Transverse colon (tissue), 4 donors: ENCODE results near the gene OSBPL7. TPM values are rescaled to one million over a fixed set of nuclear protein-coding genes. Genes with fewer than 3 reads are reported as not detected.

ENCODE experiments used
- DNase-seq: peaks from one replicate; pipeline ENCODE4 v3.0.0-alpha.2; 2019
- H3K27ac ChIP-seq, 4 donors: fragments of 200-600 bp; sonication (generic); 2 replicates each; pipeline ENCODE4 v1.5.1; 2016 to 2018; ENCODE audit warnings: inconsistent platforms in 4 of 4
- H3K27me3 ChIP-seq: fragments of 200-600 bp; sonication (generic); 2 replicates; pipeline ENCODE4 v1.5.1; 2017; ENCODE audit warnings: inconsistent platforms
- H3K36me3 ChIP-seq, 4 donors: fragments of 200-600 bp; sonication (generic); 2 replicates each; pipeline ENCODE4 v1.5.1; 2017 to 2019; ENCODE audit warnings: inconsistent platforms in 4 of 4
- H3K4me1 ChIP-seq, 4 donors: fragments of 200-600 bp; sonication (generic); 2 replicates each; pipeline ENCODE4 v1.5.1; 2017 to 2020; ENCODE audit warnings: inconsistent platforms in 4 of 4
- H3K4me3 ChIP-seq, 4 donors: fragments of 200-600 bp; sonication (generic); 1 replicate in 1 of 4; 2 replicates in 3 of 4; pipeline versions ENCODE4 v1.5.1 to v1.6.1; 2017 to 2019; ENCODE audit warnings: inconsistent platforms in 4 of 4
- H3K9me3 ChIP-seq, 2 donors: fragments of 200-600 bp; sonication (generic); 2 replicates each; pipeline ENCODE4 v1.5.1; 2017 to 2019; ENCODE audit warnings: inconsistent platforms in 2 of 2
- EP300 ChIP-seq: sonication (generic); formaldehyde crosslinking; IDR thresholded peaks from one replicate; pipeline ENCODE4 v1.6.1; 2017; ENCODE audit warnings: antibody characterized with exemption, low read depth
- POLR2A ChIP-seq: fragments of 450-650 bp; IDR thresholded peaks from one replicate; pipeline ENCODE4 v1.6.1; 2016; ENCODE audit warnings: antibody characterized with exemption, mild to moderate bottlenecking, moderate library complexity
- POLR2AphosphoS5 ChIP-seq, 3 donors: sonication (generic); formaldehyde crosslinking; IDR thresholded peaks; one replicate each; pipeline ENCODE4 v1.6.1; 2016; ENCODE audit warnings: antibody characterized with exemption in 3 of 3
- WGBS, 2 donors: methylation state at CpG; one replicate each; pipeline ENCODE4 v1.1.5; 2018; ENCODE audit warnings: low coverage in 1 of 2; 5-methylcytosine and 5-hydroxymethylcytosine counted together
- in situ Hi-C, 4 donors: fragments of 200-750 bp; cut with MboI; loops; one replicate each; pipeline versions ENCODE4 v1.15.0 to v1.15.1; 2017; ENCODE audit warnings: low sequenced_read_pairs in 3 of 4, low pct_ligation_motif_present in 1 of 4, low pct_unique_long_range_greater_than_20kb in 1 of 4
- intact Hi-C: fragments of 100-400 bp; cut with DNase I; formaldehyde crosslinking; loops from one replicate; pipeline ENCODE4 v1.15.1; 2023; ENCODE audit warnings: low total_unique reads
- total RNA-seq, 4 donors: library from RNA; depleted of rRNA; stranded (reverse); fragments of >200 nt; gene quantifications; one replicate each; pipeline ENCODE4 v1.1.0, GENCODE V29; 2016
- TF ChIP-seq, protein P1 (sequence below), 5 experiments: fragments of 200-600 bp in 3 of 5; fragments of 450-650 bp in 2 of 5; sonication (generic) in 3 of 5; IDR thresholded peaks; 1 replicate in 2 of 5; 2 replicates in 3 of 5; pipeline ENCODE4 v1.5.1; 2016 to 2017; ENCODE audit warnings: antibody characterized with exemption in 5 of 5, inconsistent platforms in 3 of 5, mild to moderate bottlenecking in 2 of 5, moderate library complexity in 1 of 5

The OSBPL7 gene
- total RNA-seq, 4 donors from 2014 or later: 53.5 to 148 (median 75.0) TPM

DNA sequence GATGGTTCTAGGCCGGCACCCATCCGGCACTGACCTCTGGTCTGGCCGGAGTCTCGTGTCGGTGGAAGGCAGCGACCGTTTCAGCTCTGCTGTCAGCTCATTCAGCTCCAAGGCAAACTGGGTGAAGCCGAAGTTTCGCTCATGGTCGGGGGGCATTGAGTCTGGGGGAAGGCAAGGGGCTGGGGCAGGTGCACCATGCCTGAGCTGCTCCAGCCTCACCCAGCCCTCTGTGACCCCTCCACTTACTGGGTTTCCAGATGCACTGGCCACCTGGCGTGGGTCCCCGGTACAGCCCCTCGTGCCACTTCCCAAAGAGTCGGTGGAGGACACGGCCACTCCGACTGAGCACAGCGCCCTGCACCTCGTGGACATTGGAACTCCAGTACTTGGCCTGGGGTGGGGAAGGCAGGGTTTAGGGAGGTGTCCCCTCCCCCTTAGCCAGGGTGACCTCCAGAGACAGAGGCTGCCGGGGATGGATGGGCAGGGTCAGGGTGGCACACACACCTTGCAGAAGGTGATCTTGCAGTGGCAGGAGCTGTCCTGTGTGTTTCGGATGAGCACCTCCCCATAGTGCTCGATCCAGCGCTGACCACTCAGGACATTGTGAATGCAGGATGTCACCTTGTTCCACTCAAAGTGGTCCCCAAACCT, 12.6 kb downstream of the OSBPL7 start:
- intact Hi-C loops: no loop called here
- peaks cover 0 to 26% (median 22%) of the 10 kb centered on the region in 4 donors for H3K4me1 ChIP-seq
- H3K4me3 ChIP-seq: no peak overlapping the region
- H3K27ac ChIP-seq: no peak overlapping the region
- TF ChIP-seq, protein P1, sequence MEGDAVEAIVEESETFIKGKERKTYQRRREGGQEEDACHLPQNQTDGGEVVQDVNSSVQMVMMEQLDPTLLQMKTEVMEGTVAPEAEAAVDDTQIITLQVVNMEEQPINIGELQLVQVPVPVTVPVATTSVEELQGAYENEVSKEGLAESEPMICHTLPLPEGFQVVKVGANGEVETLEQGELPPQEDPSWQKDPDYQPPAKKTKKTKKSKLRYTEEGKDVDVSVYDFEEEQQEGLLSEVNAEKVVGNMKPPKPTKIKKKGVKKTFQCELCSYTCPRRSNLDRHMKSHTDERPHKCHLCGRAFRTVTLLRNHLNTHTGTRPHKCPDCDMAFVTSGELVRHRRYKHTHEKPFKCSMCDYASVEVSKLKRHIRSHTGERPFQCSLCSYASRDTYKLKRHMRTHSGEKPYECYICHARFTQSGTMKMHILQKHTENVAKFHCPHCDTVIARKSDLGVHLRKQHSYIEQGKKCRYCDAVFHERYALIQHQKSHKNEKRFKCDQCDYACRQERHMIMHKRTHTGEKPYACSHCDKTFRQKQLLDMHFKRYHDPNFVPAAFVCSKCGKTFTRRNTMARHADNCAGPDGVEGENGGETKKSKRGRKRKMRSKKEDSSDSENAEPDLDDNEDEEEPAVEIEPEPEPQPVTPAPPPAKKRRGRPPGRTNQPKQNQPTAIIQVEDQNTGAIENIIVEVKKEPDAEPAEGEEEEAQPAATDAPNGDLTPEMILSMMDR (IDR thresholded peaks at IDR 0.05): no peak
- TF ChIP-seq EP300 (no peak), POLR2AphosphoS5 (IDR thresholded peaks at IDR 0.05) (no peak), POLR2A (no peak)
- peaks cover 0 to 25% (median 11%) of the 10 kb centered on the region in 4 donors for H3K36me3 ChIP-seq
- in situ Hi-C loops: no loop called here
- no peaks in the 10 kb centered on the region for H3K9me3 ChIP-seq
- WGBS, 2 donors: 84 to 97% methylated on average over 6 to 16 of the region's 22 CpGs
- no peak for DNase-seq
- no peaks in the 10 kb centered on the region for H3K27me3 ChIP-seq

DNA sequence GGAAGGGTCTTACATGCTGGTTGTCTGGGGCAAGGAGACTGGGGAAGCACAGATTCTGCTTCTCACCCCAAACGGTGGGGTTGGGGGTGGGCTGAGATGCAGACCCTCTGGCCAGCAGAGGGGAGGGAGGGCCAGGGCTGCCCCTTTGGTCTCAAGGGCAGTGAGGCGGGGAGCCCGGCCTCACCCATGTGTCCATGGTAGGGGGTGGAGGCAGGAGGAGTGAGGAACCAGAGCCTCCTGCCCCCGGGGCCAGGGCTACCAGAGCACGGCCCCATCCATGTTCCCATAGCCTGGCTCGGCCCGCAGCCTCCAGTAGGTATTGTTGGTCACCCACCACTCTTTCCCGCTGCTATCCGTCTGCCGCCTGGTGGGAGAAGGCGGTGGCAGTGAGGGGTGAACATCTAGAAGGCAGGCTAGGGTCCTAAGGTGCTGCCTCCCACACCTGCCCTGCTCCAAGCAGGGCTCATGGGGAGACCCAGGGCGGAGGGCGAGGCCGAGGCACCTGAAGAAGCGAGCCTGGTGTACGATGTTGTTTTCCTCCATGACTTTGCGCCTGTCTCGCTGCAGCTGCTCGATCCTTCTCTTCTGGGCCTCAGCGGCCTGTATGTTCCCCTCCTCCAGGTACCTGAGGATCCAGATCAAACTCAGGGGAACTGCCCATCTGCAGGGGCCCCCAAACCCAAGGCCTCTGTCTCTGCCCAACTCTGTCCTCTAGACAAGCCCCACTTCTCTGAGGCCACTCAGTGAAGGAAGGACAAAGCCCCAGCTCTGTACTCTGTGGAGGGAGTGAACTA, 13.4 kb downstream of the OSBPL7 start:
- TF ChIP-seq POLR2AphosphoS5 (IDR thresholded peaks at IDR 0.05) (no peak), POLR2A (no peak), EP300 (no peak)
- TF ChIP-seq, protein P1 (IDR thresholded peaks at IDR 0.05): no peak
- Histone ChIP-seq H3K4me1 (peaks cover 0 to 26% (median 21%) of the 10 kb centered on the region in 4 donors), H3K9me3 (no peaks in the 10 kb centered on the region), H3K36me3 (peaks cover 0 to 25% (median 11%) of the 10 kb centered on the region in 4 donors), H3K27me3 (no peaks in the 10 kb centered on the region), H3K27ac (no peak overlapping the region), H3K4me3 (no peak overlapping the region)
- 92 to 100% methylated on average over 1 to 20 of the region's 20 CpGs for WGBS, 2 donors
- intact Hi-C loops: no loop called here
- in situ Hi-C loops: no loop called here
- no peak for DNase-seq

DNA sequence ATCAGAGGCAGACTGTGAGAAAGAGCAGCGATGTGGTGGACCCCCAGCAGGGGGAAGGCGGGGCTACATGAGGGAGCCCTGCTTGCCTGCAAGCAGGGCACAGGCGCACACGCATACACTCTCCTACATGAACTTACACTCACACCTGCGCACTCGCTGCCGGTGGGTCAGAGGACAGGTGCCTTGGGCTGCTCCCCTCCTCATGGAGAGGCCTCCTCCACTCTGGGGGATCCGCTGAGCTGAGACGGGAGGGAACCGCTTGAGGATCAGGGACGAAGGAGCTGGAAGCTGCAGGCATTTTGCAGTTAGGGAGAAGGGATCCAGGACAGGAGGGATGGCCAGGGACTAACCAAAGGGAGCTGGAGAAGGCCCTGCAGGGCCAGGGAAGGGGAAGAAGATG, 14.2 kb downstream of the OSBPL7 start:
- Histone ChIP-seq H3K27ac (no peak overlapping the region), H3K27me3 (no peaks in the 10 kb centered on the region), H3K9me3 (no peaks in the 10 kb centered on the region), H3K4me1 (peaks cover 0 to 26% (median 21%) of the 10 kb centered on the region in 4 donors), H3K36me3 (peaks cover 0 to 25% (median 11%) of the 10 kb centered on the region in 4 donors), H3K4me3 (no peak overlapping the region)
- intact Hi-C loops: no loop called here
- TF ChIP-seq POLR2AphosphoS5 (IDR thresholded peaks at IDR 0.05): no peak
- no peak for TF ChIP-seq POLR2A
- no peak for TF ChIP-seq EP300
- TF ChIP-seq, protein P1 (IDR thresholded peaks at IDR 0.05): no peak
- DNase-seq: no peak
- WGBS, 2 donors: 83 to 86% methylated on average over 4 to 11 of the region's 11 CpGs
- in situ Hi-C loops: no loop called here

DNA sequence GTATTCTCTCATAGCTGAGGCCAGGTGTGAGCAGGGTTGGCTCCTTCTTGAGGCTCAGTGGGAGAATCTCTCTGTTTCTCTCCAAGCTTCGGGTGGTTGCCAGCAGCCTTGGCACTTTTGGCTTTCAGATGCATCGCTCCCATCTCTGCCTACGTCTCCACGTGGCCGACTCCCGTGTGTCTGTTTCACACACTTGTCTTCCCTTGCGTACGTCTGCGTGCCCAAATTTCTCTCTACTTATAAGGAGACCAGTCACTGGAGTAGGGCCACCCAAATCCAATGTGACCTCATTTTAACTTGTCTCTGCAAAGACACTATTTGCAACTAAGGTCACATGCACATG, 14.7 kb downstream of the OSBPL7 start:
- 93 to 98% methylated on average over 7 to 9 of the region's 9 CpGs for WGBS, 2 donors
- Histone ChIP-seq H3K27me3 (no peaks in the 10 kb centered on the region), H3K4me3 (no peak overlapping the region), H3K36me3 (peaks cover 0 to 25% (median 11%) of the 10 kb centered on the region in 4 donors), H3K27ac (no peak overlapping the region), H3K9me3 (no peaks in the 10 kb centered on the region), H3K4me1 (peaks cover 0 to 22% (median 20%) of the 10 kb centered on the region in 4 donors)
- no peak for TF ChIP-seq POLR2A
- TF ChIP-seq, protein P1 (IDR thresholded peaks at IDR 0.05): no peak
- no peak for TF ChIP-seq EP300
- TF ChIP-seq POLR2AphosphoS5 (IDR thresholded peaks at IDR 0.05): no peak
- intact Hi-C loops: no loop called here
- in situ Hi-C loops: no loop called here
- no peak for DNase-seq
